T-helper 2 cell (primary cell): Measurements from ENCODE around the gene PCID2.
"Not testable (repeated sequence)": the region's sequence is repeated elsewhere in the genome, so short reads cannot be mapped to it uniquely, and the experiment has no call there.

Source experiments
- DNase-seq, 5 experiments: peaks; one replicate each; pipeline versions ENCODE4 v3.0.0 to v3.0.0-alpha.2; 2012 to 2022

The PCID2 gene

DNA sequence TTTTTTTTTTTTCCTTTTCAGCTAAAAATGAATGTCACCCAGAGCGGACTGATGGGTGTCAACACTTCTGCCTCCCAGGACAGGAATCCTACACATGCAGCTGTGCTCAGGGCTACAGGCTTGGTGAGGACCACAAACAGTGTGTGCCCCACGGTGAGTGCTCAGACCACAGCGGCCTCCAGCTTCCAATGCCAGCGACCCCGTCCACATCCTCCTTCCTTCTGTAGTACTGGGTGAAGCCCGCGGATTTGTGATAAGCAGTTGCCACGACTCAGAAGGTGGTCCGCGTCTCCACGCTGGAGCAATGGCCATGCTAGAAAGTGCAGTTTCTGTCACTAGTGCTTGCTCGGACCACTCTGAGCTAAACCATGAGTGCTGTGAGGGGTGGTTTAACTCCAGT, 44.0 kb downstream of the PCID2 start:
- no peak for DNase-seq

DNA sequence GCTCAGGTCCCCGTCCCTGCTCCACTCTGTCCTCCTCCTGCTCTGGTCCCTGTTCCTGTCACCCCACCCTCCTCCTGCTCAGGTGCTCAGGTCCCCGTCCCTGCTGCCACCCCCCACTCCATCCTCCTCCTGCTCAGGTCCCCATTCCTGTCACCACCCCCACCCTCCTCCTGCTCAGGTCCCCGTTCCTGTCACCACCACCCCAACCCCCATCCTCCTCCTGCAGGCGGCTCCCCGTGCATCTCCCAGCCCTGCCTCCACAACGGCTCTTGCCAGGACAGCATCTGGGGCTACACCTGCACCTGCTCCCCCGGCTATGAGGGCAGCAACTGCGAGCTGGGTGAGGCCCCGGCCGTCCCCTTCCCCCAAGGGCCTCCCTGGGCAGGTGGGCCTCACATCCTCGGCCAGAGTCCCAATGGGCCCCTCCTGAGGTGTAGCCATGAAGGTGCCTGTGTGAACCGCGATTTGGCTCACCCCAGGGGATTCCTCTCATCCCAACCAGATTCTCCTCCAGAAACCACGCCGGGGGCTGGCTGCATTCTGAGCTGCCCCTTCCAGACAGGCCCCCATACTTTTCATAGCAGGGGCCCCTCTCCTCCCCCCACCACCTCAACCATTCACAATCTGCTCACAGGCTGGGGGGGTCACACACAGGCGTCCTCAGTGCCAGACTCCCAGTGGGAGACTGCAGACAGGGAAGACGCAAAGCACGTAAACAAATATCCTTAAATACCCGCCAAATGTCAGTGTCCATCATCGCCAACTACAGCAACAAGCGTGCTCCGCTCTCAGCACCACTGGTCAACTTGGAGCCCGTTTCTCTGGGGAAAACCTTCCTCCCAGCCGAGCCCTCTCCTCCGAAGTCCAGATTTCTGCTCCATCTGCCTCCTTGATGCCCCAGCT, 45.4 kb downstream of the PCID2 start:
- peak in 1 of 5 experiments; percentile 36 for DNase-seq

DNA sequence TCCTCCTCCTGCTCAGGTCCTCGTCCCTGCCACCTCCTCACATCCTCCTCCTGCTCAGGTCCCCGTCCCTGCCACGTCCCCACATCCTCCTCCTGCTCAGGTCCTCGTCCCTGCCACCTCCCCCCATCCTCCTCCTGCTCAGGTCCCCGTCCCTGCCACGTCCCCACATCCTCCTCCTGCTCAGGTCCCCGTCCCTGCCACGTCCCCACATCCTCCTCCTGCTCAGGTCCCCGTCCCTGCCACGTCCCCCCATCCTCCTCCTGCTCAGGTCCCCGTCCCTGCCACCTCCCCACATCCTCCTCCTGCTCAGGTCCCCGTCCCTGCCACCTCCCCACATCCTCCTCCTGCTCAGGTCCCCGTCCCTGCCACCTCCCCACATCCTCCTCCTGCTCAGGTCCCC, 46.5 kb downstream of the PCID2 start:
- not testable (repeated sequence) for DNase-seq

DNA sequence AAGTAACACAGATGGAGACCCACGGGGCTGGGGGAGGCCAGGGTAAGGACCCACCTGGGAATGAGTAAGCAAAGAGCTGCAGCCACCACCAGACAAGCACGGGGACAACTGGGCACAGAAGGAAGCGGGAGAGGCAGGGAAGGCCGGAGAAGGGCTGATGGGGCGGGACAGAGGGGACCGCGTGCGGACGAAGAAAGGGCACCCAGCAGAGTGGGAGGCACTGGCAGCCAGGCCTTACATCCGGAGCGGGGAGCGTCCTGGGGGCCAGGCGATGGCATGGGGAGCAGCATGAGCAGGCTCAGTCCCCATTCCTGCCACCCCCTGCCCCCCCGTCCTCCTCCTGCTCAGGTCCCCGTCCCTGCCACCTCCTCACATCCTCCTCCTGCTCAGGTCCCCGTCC, 47.0 kb downstream of the PCID2 start:
- DNase-seq = no peak

DNA sequence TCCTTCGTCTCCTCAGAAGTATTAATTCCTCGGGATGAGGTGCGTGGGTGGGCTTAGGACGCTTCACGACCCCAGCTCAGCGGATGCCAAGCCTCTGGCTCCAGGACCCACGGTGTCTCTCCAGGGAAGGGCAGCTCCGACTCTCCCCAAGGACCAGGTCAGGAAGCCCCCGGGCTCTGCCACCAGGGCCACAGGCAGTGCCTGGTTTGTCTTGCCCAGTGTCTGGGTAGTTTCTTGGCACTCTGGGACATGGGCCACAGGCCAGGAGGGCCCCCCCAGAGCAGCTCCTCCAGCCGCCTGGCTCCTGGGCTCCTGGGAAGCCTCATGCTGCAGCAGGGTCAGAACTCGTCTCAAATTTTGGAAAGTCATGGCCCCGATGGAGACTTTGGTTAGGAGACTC, 47.5 kb downstream of the PCID2 start:
- DNase-seq = no peak

DNA sequence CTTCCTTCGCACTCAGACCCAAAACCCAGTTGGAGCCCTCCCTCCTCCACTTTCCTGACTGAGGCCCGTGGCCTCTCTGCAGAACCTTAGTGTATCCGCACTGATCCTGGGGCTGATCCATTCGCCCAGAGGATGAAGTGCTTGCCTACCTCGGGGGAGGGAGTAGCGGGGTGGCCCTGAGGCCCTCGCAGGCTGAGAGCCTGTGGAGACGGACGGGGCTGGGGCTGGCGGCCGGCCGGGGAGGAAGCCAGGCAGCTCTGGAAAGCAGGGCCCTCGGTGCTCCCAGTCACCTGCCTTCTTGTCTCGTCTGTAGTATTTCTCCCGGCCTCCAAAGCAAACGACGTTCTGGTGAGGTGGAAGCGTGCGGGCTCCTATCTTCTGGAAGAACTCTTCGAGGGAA, 48.8 kb downstream of the PCID2 start:
- DNase-seq = no peak

DNA sequence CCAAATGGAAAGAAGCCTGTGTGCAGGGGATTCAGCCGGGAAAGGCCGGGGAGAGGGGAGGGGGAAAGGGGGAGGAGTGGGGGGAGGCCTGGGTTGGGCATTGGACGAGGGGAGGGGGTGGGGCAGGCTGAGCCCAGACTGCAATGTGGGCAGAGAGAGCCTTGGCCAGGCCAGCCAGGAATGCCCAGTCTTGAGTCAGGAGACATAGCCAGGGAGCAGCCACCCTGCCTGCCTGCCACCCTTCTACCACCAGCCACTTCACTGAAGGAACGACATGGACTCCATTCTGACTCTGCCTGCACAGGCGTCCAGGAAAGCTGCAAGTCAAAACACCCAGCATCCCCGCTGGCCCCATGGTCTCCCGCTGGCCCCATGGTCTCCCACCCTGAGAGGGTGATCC, 49.5 kb downstream of the PCID2 start:
- DNase-seq = no peak

DNA sequence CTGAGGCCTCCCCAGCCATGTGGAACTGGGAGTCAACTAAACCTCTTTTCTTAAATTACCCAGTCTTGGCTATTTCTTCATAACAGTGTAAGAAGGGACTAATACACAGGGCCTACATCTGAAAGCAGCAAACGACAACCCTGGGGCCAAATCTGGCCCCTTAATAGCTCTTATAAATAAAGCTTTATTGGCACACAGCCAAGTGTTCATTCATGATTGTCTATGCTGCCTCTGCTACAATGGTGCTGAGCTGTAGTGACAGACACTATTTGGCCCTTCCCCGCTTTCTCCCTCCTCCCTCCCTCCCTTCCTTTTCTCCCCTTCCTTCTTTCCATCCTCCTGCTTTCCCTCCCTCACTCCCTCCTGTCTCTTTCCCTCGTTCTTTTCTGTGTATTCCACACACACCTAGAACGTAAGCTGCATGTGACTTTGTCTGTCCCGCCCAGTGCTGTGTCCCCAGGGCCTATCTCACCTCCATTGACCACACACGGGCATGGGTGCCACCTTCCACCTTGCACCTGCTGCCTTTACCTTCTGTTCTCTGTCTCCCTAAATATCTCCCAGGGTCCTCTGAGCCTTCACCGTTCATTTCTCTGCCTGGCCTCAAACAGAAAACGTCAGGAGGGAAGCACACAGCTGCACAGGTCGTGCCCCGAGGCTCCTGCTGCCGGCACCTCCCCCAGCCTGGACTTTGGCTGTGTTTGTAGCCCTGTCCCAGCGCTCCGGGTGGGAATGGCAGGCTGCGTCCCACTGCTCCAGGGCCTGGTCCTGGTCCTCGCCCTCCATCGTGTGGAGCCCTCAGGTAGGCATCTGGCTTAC, 50.3 kb downstream of the PCID2 start, which contains the start of gene PROZ:
TSS of gene PROZ (plus strand) at position 720 of the 819 bp plus-strand sequence. CDS start at position 733, 13 bp downstream.
- DNase-seq = no peak

DNA sequence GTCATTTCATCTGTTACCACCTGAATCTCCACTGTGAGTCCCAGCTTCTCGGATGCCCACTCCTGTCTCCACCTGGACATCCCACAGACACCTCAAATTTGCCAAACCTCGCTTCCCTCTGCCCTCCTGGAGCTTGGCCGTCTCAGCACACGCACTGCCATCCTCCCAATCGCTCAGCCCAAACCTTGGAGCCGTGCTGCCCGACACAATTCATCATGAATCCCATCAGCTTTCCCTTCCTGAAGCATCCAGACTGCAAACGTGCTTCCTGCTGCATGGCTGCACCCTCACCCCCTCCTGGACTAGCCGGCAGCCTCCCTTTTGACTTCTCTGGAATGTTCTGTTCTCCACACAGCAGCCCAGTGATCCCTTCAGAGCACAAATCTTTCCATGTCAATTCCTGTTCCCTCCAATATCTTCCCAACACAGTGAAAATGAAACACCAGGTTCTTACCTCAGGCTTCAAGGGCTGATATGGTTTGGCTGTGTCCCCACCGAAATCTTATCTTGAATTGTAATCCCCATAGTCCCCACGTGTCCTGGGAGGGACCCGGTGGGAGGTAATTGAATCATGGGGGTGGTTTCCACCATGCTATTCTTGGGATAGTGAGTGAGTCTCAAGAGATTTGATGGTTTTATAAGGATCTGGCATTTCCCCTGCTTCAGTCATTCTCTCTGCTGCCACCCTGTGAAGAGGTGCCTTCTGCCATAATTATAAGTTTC, 51.1 kb downstream of the PCID2 start:
- DNase-seq = no peak

DNA sequence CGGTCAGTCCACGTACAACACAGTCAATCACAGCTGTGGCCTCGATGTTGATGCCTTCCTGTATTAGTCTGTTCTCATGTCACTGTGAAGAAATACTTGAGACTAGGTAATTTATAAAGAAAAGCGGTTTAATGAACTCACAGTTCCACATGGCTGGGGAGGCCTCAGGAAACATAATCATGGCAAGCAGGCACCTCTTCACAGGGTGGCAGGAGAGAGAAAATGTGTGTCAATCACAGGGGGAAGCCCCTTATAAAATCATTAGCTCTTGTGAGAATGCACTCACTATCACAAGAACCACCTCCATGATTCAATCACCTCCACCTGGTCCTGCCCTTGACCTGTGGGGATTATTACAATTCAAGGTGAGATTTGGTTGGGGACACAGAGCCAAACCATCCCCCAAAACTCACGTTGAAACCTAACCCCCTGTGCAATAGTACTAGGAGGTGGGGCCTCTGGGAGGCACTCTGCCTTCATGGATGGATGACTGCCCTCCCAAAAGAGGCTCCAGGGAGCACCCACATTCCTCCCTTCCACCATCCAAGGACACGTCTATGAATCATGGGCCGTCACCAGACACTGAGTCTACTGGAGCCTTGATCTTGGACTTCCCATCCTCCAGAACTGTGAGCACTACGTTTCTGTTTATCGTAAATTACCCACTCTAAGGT, 52.4 kb downstream of the PCID2 start:
- DNase-seq = no peak

DNA sequence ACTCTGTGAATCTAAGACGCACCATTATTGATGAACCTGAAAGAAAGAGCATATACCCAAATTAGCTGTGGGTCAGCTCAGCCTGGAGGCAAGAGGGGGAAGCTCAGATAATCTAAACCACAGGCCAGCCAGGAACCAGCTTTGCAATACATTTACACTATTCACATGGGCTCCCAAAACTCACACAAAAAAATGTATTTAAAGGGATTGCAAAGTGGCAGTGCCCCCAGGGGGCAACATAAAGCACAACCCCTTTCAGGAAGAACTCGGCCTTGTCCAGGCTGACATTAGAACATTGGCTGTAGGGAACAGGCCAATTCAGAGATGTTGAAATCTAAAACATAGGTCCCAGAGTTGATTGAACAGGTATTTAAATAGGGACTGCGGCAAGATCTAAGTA, 53.3 kb downstream of the PCID2 start:
- DNase-seq = no peak

DNA sequence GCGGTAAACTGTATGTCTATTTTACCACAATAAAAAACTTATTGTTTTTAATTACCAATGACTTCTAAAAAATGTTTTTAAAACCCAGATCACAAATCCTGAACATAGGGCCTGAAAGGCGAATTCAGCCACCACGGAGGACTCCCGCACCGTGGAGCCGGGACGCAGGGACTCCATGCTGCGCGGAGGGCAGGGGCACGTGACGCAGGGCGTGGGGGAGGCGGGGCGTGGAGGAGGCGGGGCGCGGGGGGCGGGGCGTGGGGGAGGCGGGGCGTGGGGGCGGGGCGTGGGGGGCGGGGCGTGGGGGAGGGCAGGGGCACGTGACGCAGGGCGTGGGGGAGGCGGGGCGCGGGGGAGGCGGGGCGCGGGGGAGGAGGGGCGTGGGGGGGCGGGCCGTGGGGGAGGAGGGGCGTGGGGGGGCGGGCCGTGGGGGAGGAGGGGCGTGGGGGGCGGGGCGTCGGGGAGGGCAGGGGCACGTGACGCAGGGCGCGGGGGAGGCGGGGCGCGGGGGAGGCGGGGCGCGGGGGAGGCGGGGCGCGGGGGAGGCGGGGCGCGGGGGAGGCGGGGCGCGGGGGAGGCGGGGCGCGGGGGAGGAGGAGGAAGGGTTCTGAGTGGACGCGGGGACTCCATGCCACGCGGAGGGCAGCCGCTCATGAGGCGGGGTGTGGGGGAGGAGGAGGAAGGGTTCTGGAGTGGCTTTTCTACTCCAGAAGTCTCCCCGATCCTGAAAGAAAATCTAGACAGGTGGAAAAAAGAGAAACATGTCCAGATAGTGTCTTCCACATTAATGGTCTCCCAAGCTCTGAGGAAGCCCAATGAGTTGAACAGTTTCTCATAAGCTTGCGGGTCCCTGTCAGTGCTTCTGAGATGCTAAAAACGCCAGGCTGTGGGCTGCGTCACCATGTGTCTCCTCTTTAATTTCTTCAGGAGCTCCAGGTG, 54.4 kb downstream of the PCID2 start:
- peak; percentile 59 to 75 (median 71) for DNase-seq

DNA sequence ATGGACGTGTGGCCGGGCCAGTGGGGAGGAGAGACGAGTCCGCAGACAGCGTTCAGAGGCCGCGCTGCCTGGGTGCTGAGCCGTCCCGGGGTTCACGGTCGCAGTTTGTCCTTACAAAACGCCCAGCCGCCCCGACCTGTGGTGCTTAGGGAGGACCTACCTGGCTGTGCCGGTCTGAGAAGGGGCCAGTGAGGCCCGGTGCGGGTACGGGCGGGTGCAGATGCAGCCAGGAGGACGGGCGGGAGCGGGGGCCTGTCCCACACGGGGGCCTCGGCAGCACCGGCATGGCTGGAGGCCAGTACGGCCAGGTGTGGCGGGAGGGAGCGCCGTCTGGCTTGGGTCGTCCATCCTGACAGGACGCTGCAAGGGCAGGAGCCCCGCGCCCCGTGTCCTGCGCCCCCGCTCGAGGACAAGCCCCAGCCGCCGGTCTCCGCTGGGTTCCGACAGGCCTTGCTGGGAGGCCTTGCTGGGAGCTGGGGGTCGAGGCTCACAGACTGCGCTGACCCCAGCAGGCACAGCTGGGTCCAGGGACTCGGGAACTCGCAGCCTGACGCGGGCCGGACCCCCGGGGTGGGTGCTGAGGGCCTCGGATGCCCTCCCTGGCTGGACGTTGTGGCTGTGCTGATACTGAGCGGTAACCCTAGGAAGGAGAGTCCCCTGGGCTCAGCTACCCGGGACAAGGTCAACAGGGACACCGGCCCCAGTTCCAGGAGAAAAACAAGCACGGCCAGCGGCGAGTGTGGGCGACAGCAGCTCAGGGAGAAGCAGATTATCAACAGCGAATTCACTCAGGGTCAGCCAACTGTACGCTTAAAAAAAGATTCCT, 55.3 kb downstream of the PCID2 start:
- no peak for DNase-seq

DNA sequence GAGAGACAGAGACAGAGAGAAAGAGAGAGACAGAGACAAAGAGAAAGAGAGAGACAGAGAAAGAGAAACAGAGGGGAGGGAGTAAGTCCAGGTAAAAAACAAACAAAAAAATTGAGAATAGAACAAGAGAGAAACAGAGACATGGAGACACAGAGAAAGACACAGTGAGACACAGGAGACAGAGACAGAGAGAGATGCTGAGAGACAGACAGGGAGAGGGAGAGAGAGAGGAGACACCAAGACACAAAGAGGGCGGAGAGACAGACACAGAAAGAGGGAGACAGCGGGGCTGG, 55.8 kb downstream of the PCID2 start:
- DNase-seq = no peak

DNA sequence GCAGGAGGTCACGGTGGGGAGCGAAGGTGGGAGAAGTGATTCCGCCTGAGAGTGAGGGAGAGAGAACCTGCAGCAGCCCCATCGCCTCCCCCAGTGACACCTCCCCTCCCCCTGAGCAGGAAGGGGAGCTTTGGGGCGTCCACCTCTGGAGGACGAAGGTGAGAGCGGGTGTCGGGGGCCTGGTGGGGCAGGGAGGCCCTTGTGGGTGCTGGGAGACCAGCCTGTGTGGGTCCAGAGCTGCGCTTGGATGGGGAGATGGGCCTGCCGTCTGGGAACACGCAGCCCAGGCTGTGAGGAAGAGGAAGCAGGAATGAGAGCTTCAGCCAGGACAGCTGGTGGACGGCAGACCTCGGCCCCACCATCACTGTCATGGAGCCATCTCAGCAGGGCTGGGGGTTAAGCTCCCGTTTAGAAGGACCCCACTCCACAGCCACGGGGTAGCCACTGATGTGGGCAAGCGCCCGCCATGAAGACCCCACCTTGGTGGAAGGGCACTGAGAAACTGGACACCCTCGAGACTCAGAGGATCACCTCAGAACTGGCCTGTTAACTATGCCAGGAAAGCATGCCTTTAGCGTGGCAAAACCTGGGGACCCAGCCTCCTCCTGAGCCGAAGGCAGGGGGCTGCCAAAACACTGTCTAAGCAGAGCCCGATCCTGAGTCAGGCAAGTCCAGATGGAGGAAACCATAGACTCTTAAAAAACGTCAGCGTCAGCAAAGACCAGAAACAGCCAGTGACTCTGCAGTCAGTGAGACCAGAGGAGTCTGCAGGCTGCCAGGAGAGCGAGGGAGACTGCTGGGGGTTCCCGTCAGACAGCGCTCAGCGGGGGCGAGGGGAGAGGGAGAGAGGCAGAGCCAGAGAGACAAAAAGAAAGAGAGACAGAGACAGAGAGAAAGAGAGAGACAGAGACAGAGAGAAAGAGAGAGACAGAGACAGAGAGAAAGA, 56.5 kb downstream of the PCID2 start:
- peak in 1 of 5 experiments; percentile 13 for DNase-seq

DNA sequence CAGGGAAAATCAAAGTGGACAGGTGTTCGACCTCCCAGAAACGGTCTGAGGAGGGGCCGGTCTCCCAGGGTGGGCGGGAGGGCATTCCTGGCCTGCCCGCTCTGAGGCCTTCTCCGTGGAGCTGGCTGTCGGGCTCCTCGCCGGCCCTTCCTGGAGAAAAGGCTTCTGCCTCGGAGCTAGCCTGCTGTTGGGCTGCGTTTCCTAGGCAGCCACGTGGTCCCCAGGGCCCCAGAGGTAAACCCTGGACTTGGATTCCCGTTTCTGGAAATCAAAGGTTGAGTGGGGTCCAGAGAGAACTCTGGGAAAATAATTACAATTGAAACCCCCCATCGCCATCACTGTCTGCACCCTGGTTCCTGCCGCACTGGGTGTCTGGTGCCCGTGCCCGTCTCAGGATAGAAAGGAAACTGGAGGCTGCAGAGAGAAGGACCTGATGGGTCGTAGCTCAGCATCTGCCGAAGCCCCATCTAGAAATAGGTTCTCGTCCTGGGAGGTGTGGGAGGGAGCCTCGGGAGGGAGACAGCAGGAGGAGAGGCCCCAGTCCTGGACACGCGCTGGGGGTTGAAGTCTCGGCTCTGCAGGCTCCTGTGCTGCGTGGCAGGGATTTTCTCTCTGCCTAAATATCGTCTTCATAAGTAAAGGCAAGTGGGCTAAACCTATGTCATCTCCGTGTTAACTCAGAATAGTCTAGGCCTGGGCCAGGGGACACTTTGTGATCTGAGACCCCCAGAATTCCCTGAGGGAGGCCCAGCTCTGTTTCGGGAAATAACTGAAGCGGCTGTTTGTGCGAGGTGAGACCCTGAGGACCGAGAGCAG, 57.7 kb downstream of the PCID2 start:
- no peak for DNase-seq

DNA sequence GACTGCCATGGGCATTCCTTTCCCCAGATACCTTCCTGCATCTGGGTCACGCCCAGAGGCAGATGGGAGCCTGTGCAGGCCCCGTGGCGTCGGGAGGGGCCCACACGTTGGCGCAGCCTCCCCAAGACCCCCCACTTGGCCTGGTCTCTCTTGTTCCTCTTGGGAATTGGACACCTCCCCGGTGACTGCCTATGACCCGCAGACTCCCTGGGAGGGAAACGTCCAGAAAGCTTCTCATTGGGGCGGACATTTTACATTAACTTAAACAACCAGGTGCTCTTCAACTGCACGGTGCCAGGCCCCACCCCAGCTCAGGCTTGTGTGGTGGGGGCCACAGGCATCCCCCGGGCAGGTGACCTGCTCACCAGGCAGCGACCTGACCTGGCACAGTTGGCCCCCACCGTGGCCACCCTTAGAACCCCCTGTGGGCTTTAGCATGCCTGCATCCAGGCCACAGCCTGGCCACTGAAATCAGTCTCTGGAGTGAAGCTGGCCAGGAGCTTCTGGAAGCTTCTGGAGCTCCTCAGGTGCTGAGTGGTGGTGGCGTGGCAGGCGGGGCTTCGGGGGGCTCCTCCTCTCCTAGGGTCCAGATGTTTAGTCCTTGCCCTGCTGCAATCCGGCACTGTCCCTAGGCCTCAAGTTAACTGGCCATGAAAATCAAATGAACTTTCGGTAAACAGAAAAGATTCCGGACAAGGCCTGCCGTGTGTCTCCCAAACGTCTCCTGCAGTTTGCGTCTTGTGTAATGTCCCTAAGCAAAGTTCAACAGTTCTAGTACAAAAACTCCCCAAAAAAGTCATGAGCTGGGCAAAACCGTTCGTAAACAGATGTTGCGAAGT, 58.5 kb downstream of the PCID2 start:
- DNase-seq = no peak
